ENCODE data around the gene ARF1.

ARF1 gene

GRCh38 chr1:228112167-228112566 lies 29.7 kb downstream of the ARF1 start:
- FAIRE-seq: no peak
- no peak for DNase-seq (ENCODE audit: insufficient read length, low spot score)
- no peak for TF ChIP-seq POLR2A (IDR thresholded peaks at IDR 0.05; ENCODE audit: low read depth, low read length)

- no peak for FAIRE-seq
- no peak for DNase-seq (ENCODE audit: insufficient read length, low spot score)
- TF ChIP-seq POLR2A (IDR thresholded peaks at IDR 0.05; ENCODE audit: low read depth, low read length): no peak
Observed at GRCh38 chr1:228112617-228113016, 30.1 kb downstream of the ARF1 start.

GRCh38 chr1:228114827-228115226 lies 32.3 kb downstream of the ARF1 start:
- no peak for FAIRE-seq
- no peak for TF ChIP-seq POLR2A (IDR thresholded peaks at IDR 0.05; ENCODE audit: low read depth, low read length)

GRCh38 chr1:228117335-228117734 lies 34.8 kb downstream of the ARF1 start:
- FAIRE-seq: no peak
- no peak for DNase-seq (ENCODE audit: insufficient read length, low spot score)
- no peak for TF ChIP-seq POLR2A (IDR thresholded peaks at IDR 0.05; ENCODE audit: low read depth, low read length)

More at GRCh38 chr1:228114827-228115226, 32.3 kb downstream of the ARF1 start:
- DNase-seq (ENCODE audit: insufficient read length, low spot score): no peak

DNA sequence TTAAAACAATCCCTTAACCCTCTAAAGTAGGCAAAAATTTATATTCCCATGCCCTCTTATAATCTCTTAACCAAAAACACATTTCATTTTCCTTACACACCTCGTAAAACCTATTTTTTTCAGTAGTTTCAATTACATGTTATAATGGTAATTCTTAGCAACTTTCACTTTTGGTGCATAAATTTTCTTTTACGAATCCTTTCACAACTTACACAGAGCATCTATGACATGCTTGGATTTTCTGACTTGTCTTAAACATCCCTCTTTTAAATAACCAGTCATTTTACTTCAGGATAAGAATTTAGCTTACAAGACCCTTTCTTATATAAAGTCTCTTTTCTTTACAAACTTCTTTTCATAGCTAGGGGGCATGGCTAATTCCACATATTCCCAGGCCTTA lies 35.5 kb downstream of the ARF1 start:
- FAIRE-seq (no peak), DNase-seq (ENCODE audit: insufficient read length, low spot score) (no peak)
- no peak for TF ChIP-seq POLR2A (IDR thresholded peaks at IDR 0.05; ENCODE audit: low read depth, low read length)

DNA sequence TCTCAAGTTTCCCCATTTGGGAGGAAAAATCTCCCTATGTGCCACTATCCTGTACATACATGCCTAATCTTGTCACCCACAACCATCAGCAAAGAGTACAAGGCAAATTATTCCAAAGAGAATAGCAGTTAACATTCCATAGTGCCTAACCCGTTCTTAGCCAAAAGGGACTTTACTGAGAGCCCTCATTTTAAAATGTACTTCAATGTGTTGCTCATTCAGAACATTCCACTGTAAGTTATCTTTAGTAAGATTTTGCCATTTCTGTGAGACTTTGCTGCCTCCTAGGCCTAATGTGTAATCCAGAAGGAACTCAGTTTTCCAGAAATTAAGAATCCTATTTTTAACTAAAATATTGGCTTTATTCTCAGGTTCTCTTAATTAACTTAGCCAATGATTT lies 37.8 kb downstream of the ARF1 start:
- DNase-seq (ENCODE audit: insufficient read length, low spot score): no peak
- no peak for TF ChIP-seq POLR2A (IDR thresholded peaks at IDR 0.05; ENCODE audit: low read depth, low read length)
- no peak for FAIRE-seq

GRCh38 chr1:228120857-228121489 lies 38.5 kb downstream of the ARF1 start:
- no peak for TF ChIP-seq POLR2A (IDR thresholded peaks at IDR 0.05; ENCODE audit: low read depth, low read length)
- DNase-seq (ENCODE audit: insufficient read length, low spot score) (no peak), FAIRE-seq (no peak)

GRCh38 chr1:228122921-228123441 lies 40.5 kb downstream of the ARF1 start:
- FAIRE-seq (no peak), DNase-seq (ENCODE audit: insufficient read length, low spot score) (no peak)
- no peak for TF ChIP-seq POLR2A (IDR thresholded peaks at IDR 0.05; ENCODE audit: low read depth, low read length)

DNA sequence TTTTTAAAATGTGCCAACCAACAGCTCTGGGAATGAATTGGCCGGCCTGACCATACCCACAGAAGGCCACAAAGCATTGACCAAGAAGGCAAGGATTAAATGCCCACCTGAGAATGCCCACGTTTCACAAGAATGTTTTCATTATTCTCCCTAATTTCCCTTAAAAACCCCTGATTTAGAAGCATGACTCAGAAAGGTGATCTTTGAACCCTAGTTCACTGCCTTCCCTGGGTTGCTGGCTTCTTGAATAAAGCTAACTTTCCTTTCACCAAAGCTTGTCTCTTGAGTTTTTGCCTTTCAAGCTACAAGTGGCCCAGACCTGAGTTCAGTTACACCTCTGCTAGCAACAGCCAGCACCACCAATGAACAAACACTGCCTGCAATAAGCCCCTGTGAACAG lies 41.0 kb downstream of the ARF1 start:
- no peak for DNase-seq (ENCODE audit: insufficient read length, low spot score)
- FAIRE-seq: no peak
- no peak for TF ChIP-seq POLR2A (IDR thresholded peaks at IDR 0.05; ENCODE audit: low read depth, low read length)

DNA sequence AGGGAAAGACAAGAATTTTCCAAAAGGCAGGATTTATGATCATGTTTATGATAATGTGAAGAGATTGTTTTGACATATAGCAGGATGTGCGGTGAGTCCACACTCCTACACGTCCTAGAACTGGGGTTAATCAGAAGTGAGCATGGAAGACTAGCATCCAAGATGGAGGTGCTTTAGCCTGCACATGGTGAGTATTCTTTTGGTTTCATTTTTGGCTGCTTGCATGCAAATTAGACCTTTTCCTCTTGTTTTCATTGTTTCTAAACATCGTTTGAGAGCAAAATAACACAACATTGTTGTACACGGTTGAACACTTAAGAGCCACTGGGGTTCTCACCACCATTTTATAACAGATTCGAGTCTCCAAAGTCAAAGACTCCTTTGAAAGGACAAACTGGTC lies 42.7 kb downstream of the ARF1 start:
- TF ChIP-seq POLR2A (IDR thresholded peaks at IDR 0.05; ENCODE audit: low read depth, low read length): no peak
- FAIRE-seq: no peak
- no peak for DNase-seq (ENCODE audit: insufficient read length, low spot score)

DNA sequence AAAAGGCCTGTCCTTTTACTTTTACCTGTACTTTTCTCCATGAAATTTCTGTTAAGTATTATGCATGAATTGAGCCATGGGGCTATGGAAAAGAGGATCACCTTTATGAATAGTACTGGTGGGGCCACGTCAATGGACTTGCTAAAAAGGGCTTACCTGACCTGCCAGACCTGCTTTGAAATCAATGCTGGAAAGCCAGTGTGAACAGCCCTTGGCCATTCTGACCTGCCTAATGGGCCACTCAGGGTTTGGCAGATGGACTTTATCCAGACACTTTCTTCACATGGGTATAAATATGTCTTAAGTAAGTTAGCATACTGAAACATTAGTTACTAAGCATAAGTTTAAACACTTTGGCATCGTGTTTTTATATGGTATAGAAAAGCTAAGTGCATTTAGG lies 49.3 kb downstream of the ARF1 start:
- no peak for TF ChIP-seq POLR2A (IDR thresholded peaks at IDR 0.05; ENCODE audit: low read depth, low read length)
- DNase-seq (ENCODE audit: insufficient read length, low spot score) (no peak), FAIRE-seq (no peak)

GRCh38 chr1:228134591-228134990 lies 52.1 kb downstream of the ARF1 start:
- no peak for TF ChIP-seq POLR2A (IDR thresholded peaks at IDR 0.05; ENCODE audit: low read depth, low read length)
- FAIRE-seq (no peak), DNase-seq (ENCODE audit: insufficient read length, low spot score) (no peak)

- TF ChIP-seq POLR2A (IDR thresholded peaks at IDR 0.05; ENCODE audit: low read depth, low read length): no peak
- DNase-seq (ENCODE audit: insufficient read length, low spot score) (no peak), FAIRE-seq (no peak)
Observed at GRCh38 chr1:228136901-228137300, 54.4 kb downstream of the ARF1 start.

DNA sequence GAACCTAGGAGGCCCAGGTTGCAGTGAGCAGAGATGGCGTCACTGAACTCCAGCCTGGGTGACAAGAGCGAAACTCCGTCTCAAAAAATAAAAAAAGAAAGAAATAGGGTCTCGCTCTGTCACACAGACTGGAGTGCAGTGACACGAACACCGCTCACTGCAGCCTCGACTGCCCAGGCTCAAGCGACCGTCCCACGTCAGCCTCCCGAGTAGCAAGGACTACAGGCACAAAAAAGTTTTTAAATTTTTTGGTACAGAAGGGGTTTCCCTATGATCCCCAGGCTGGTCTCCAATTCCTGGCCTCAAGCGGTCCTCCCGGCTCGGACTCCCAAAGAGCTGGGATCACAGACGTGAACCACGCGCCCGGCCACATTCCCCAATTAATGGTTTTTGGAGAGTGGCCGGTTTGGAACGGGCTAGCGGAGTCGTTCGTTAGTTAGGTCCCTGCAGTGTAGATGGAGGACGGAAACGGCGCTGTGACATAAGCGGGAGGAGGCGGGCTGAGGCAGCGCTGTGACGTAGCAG lies 57.0 kb downstream of the ARF1 start:
- TF ChIP-seq POLR2A (IDR thresholded peaks at IDR 0.05; ENCODE audit: low read depth, low read length): peak; percentile 71
- no peak for FAIRE-seq
- DNase-seq (ENCODE audit: insufficient read length, low spot score): no peak

Data from H54 (cell line).